Hematopoietic multipotent progenitor cell treated with erythropoietin and hydrocortisone succinate and interleukin-3 and kit ligand, for 6 days (in vitro differentiated cells): ENCODE data around the gene POLR3A.
"Not testable (repeated sequence)": the region's sequence is repeated elsewhere in the genome, so short reads cannot be mapped to it uniquely, and the experiment has no call there.

Source experiments
- DNase-seq: peaks from one replicate; pipeline ENCODE4 v3.0.0-alpha.2; 2015

The POLR3A gene

GRCh38 chr10:78029269-78030226 is at the start of gene POLR3A:
Gene POLR3A, minus strand, starts transcription at chr10:78029515. Its CDS starts 108 bp downstream, at chr10:78029407.
- peak; percentile 97 for DNase-seq

- no peak for DNase-seq
Observed at GRCh38 chr10:78078539-78079330, 49.4 kb upstream of the POLR3A start.

GRCh38 chr10:78075806-78076205 is 46.5 kb upstream of the POLR3A start:
- not testable (repeated sequence) for DNase-seq

GRCh38 chr10:78072504-78072903 is 43.2 kb upstream of the POLR3A start:
- no peak for DNase-seq

GRCh38 chr10:78071857-78072179 is 42.5 kb upstream of the POLR3A start:
- DNase-seq = no peak

- no peak for DNase-seq
Observed at GRCh38 chr10:78071140-78071856, 42.0 kb upstream of the POLR3A start.

- no peak for DNase-seq
Observed at GRCh38 chr10:78070726-78071125, 41.4 kb upstream of the POLR3A start.

- DNase-seq = not testable (repeated sequence)
Observed at GRCh38 chr10:78070064-78070463, 40.7 kb upstream of the POLR3A start.

- no peak for DNase-seq
Observed at GRCh38 chr10:78069151-78069550, 39.8 kb upstream of the POLR3A start.

- no peak for DNase-seq
Observed at GRCh38 chr10:78066728-78067430, 37.6 kb upstream of the POLR3A start.

- DNase-seq = no peak
Observed at GRCh38 chr10:78066012-78066411, 36.7 kb upstream of the POLR3A start.

GRCh38 chr10:78065611-78066010 is 36.3 kb upstream of the POLR3A start:
- no peak for DNase-seq

- not testable (repeated sequence) for DNase-seq
Observed at GRCh38 chr10:78064919-78065318, 35.6 kb upstream of the POLR3A start.

- DNase-seq = no peak
Observed at GRCh38 chr10:78063236-78063635, 33.9 kb upstream of the POLR3A start.

- DNase-seq = no peak
Observed at GRCh38 chr10:78062296-78062695, 33.0 kb upstream of the POLR3A start.

GRCh38 chr10:78059906-78060702 is 30.8 kb upstream of the POLR3A start:
- DNase-seq = no peak

- DNase-seq = no peak
Observed at GRCh38 chr10:78058562-78058961, 29.2 kb upstream of the POLR3A start.

- no peak for DNase-seq
Observed at GRCh38 chr10:78053211-78053868, 24.0 kb upstream of the POLR3A start.

- DNase-seq = no peak
Observed at GRCh38 chr10:78049851-78050250, 20.5 kb upstream of the POLR3A start.

- DNase-seq = peak; percentile 91
Observed at GRCh38 chr10:78047314-78047891, 18.1 kb upstream of the POLR3A start.
